Measurements from ENCODE around the gene TMSB4Y. TPM values are rescaled to one million over a fixed set of nuclear protein-coding genes. Genes with fewer than 3 reads are reported as not detected.

TMSB4Y gene
- total and polyA plus RNA-seq, 2 of the 13 experiments (the other 11 are each of a cell fraction or from before 2014, with no cell fraction given), result 0.15 to 0.49 TPM

DNA sequence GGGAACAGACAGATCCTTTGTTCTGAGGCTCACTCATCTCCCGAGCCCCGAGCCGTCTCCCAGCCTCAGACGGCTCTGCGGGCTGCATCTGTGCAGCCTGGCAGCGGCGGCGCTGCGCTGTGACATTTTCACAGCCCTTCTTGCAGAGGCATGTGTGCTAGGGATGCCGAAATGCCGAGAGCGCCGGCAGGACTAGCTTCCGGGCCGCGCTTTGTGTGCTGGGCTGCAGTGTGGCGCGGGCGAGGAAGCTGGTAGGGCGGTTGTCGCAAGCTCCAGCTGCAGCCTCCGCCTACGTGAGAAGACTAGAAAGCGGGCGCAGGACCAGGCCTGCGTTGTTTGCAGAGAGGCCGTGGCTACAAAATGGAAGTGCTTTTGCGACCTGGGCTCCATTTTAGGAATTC is at the start of gene TMSB4Y (continued):
- TF ChIP-seq, protein P1, sequence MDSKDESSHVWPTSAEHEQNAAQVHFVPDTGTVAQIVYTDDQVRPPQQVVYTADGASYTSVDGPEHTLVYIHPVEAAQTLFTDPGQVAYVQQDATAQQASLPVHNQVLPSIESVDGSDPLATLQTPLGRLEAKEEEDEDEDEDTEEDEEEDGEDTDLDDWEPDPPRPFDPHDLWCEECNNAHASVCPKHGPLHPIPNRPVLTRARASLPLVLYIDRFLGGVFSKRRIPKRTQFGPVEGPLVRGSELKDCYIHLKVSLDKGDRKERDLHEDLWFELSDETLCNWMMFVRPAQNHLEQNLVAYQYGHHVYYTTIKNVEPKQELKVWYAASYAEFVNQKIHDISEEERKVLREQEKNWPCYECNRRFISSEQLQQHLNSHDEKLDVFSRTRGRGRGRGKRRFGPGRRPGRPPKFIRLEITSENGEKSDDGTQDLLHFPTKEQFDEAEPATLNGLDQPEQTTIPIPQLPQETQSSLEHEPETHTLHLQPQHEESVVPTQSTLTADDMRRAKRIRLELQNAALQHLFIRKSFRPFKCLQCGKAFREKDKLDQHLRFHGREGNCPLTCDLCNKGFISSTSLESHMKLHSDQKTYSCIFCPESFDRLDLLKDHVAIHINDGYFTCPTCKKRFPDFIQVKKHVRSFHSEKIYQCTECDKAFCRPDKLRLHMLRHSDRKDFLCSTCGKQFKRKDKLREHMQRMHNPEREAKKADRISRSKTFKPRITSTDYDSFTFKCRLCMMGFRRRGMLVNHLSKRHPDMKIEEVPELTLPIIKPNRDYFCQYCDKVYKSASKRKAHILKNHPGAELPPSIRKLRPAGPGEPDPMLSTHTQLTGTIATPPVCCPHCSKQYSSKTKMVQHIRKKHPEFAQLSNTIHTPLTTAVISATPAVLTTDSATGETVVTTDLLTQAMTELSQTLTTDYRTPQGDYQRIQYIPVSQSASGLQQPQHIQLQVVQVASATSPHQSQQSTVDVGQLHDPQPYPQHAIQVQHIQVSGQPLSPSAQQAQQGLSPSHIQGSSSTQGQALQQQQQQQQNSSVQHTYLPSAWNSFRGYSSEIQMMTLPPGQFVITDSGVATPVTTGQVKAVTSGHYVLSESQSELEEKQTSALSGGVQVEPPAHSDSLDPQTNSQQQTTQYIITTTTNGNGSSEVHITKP (CRISPR knock-in tag; IDR thresholded peaks at IDR 0.05; ENCODE audit: low read depth), result no peak
- no peak for TF ChIP-seq RORA (CRISPR knock-in tag; IDR thresholded peaks at IDR 0.05)
- no peak for TF ChIP-seq SKI (IDR thresholded peaks at IDR 0.05; ENCODE audit: partially characterized antibody)
- TF ChIP-seq ZNF10 (CRISPR knock-in tag; IDR thresholded peaks at IDR 0.05; ENCODE audit: borderline replicate concordance, low read depth), result no peak
- no peak for TF ChIP-seq ZNF160 (CRISPR knock-in tag; IDR thresholded peaks at IDR 0.05)
- no peak for TF ChIP-seq STAT5B (CRISPR knock-in tag; IDR thresholded peaks at IDR 0.05)
- no peak for TF ChIP-seq ZSCAN25 (CRISPR knock-in tag; IDR thresholded peaks at IDR 0.05)
- TF ChIP-seq GATA4 (IDR thresholded peaks at IDR 0.05; ENCODE audit: borderline replicate concordance, low read depth), result no peak
- no peak for TF ChIP-seq NR3C1 (CRISPR knock-in tag; IDR thresholded peaks at IDR 0.05)
- no peak for TF ChIP-seq ZNF17 (CRISPR knock-in tag; IDR thresholded peaks at IDR 0.05)
- no peak for TF ChIP-seq CBX1 (IDR thresholded peaks at IDR 0.05; ENCODE audit: low read depth)
- no peak for TF ChIP-seq KLF15 (CRISPR knock-in tag; IDR thresholded peaks at IDR 0.05; ENCODE audit: borderline replicate concordance)
- TF ChIP-seq TBX3 (IDR thresholded peaks at IDR 0.05; ENCODE audit: borderline replicate concordance), result no peak
- no peak for TF ChIP-seq FLYWCH1 (CRISPR knock-in tag; IDR thresholded peaks at IDR 0.05)
- TF ChIP-seq SNAI1 (CRISPR knock-in tag; IDR thresholded peaks at IDR 0.05; ENCODE audit: borderline replicate concordance), result no peak
- TF ChIP-seq ATF1 (CRISPR knock-in tag; IDR thresholded peaks at IDR 0.05), result no peak
- no peak for TF ChIP-seq MEIS2 (CRISPR knock-in tag; IDR thresholded peaks at IDR 0.05)
- TF ChIP-seq, protein P2, sequence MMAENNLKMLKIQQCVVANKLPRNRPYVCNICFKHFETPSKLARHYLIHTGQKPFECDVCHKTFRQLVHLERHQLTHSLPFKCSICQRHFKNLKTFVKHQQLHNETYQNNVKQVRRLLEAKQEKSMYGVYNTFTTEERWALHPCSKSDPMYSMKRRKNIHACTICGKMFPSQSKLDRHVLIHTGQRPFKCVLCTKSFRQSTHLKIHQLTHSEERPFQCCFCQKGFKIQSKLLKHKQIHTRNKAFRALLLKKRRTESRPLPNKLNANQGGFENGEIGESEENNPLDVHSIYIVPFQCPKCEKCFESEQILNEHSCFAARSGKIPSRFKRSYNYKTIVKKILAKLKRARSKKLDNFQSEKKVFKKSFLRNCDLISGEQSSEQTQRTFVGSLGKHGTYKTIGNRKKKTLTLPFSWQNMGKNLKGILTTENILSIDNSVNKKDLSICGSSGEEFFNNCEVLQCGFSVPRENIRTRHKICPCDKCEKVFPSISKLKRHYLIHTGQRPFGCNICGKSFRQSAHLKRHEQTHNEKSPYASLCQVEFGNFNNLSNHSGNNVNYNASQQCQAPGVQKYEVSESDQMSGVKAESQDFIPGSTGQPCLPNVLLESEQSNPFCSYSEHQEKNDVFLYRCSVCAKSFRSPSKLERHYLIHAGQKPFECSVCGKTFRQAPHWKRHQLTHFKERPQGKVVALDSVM (CRISPR knock-in tag; IDR thresholded peaks at IDR 0.05), result no peak
- TF ChIP-seq ZNF329 (CRISPR knock-in tag; IDR thresholded peaks at IDR 0.05; ENCODE audit: low read depth), result no peak
- no peak for TF ChIP-seq ZMYM2 (CRISPR knock-in tag; IDR thresholded peaks at IDR 0.05)
- no peak for TF ChIP-seq ZNF234 (CRISPR knock-in tag; conservative IDR thresholded peaks at IDR 0.05)
- no peak for TF ChIP-seq KDM4B (CRISPR knock-in tag; IDR thresholded peaks at IDR 0.05)
- no peak for TF ChIP-seq ZSCAN20 (CRISPR knock-in tag; IDR thresholded peaks at IDR 0.05; ENCODE audit: borderline replicate concordance)
- TF ChIP-seq SMARCE1 (IDR thresholded peaks at IDR 0.05; ENCODE audit: borderline replicate concordance), result no peak
- TF ChIP-seq, protein P3, sequence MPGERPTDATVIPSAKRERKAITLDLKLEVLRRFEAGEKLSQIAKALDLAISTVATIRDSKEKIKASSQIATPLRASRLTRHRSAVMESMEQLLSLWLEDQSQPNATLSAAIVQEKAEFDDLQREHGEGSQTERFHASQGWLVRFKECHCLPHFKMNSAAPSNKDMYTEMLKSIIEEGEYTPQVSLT (CRISPR knock-in tag; IDR thresholded peaks at IDR 0.05; ENCODE audit: borderline replicate concordance, low read depth), result no peak
- no peak for TF ChIP-seq RFXANK (CRISPR knock-in tag; IDR thresholded peaks at IDR 0.05)
- TF ChIP-seq ISX (CRISPR knock-in tag; conservative IDR thresholded peaks at IDR 0.05), result no peak
- TF ChIP-seq HHEX (CRISPR knock-in tag; IDR thresholded peaks at IDR 0.05), result no peak
- peak; percentile 77; the same call in 1 of the 2 replicates for TF ChIP-seq ZNF768 (CRISPR knock-in tag; IDR thresholded peaks at IDR 0.05)
- TF ChIP-seq ZNF335 (CRISPR knock-in tag; IDR thresholded peaks at IDR 0.05), result no peak
